HEK293 (cell line): ENCODE data around the gene HCN4.

Experiments
- REPIN1 ChIP-seq: fragments of 450-650 bp; formaldehyde crosslinking; IDR thresholded peaks from 2 replicates; pipeline ENCODE4 v1.5.1; 2017; ENCODE audit warnings: missing biosample characterization, missing genetic modification characterization, low read depth
- ZNF530 ChIP-seq: fragments of 450-650 bp; formaldehyde crosslinking; IDR thresholded peaks from 2 replicates; pipeline ENCODE4 v1.5.1; 2016; ENCODE audit warnings: low read depth, missing biosample characterization, missing genetic modification characterization
- ZNF654 ChIP-seq: fragments of 450-650 bp; formaldehyde crosslinking; IDR thresholded peaks from 2 replicates; pipeline ENCODE4 v1.5.1; 2016; ENCODE audit warnings: low read depth, missing biosample characterization, missing genetic modification characterization

GRCh38 chr15:73337187-73337586 is 31.6 kb downstream of the HCN4 start:
- TF ChIP-seq REPIN1 (tag by site-specific recombination): no peak
- no peak for TF ChIP-seq ZNF530
- TF ChIP-seq ZNF654 (tag by site-specific recombination): no peak
